Stomach smooth muscle (tissue), 2 donors: ENCODE data around the gene CASP7.

Source experiments
- H3K27ac ChIP-seq: one replicate; pipeline ENCODE4 v1.7.0; 2013; ENCODE audit warnings: mild to moderate bottlenecking, low read length, inconsistent platforms
- H3K27me3 ChIP-seq, 2 donors: one replicate each; pipeline ENCODE4 v1.7.0; 2013; ENCODE audit warnings: low read length in 2 of 2; ENCODE audit not compliant: insufficient read depth in 2 of 2, control insufficient read depth in 1 of 2
- H3K36me3 ChIP-seq, 2 donors: one replicate each; pipeline ENCODE4 v1.7.0; 2013; ENCODE audit warnings: low read length in 2 of 2; ENCODE audit not compliant: control insufficient read depth in 2 of 2, insufficient read depth in 2 of 2
- H3K4me1 ChIP-seq: one replicate; pipeline ENCODE4 v1.7.0; 2013; ENCODE audit warnings: low read length; ENCODE audit not compliant: control insufficient read depth, insufficient read depth
- H3K4me3 ChIP-seq, 2 donors: one replicate each; pipeline ENCODE4 v1.7.0; 2013; ENCODE audit warnings: low read length in 2 of 2
- H3K9ac ChIP-seq, 2 donors: one replicate each; pipeline ENCODE4 v1.7.0; 2013; ENCODE audit warnings: low read length in 2 of 2, mild to moderate bottlenecking in 1 of 2
- H3K9me3 ChIP-seq, 2 donors: one replicate each; pipeline ENCODE4 v1.7.0; 2013; ENCODE audit warnings: low read length in 2 of 2; ENCODE audit not compliant: control insufficient read depth in 2 of 2
- donor health status: healthy.
- donor health status: Pancreatic carcinoma.

Gene CASP7

GRCh38 chr10:113712024-113712423 is 32.3 kb downstream of the CASP7 start:
- Histone ChIP-seq H3K4me1 (peaks cover 17% of the 10 kb centered on the region), H3K9ac (no peak overlapping the region), H3K36me3 (no peaks in the 10 kb centered on the region), H3K9me3 (no peaks in the 10 kb centered on the region), H3K27ac (no peak overlapping the region), H3K4me3 (no peak overlapping the region), H3K27me3 (no peaks in the 10 kb centered on the region)

GRCh38 chr10:113712755-113713639 is 33.3 kb downstream of the CASP7 start:
- no peak overlapping the region for H3K9ac ChIP-seq
- H3K36me3 ChIP-seq = no peaks in the 10 kb centered on the region
- H3K27me3 ChIP-seq = no peaks in the 10 kb centered on the region
- H3K27ac ChIP-seq = no peak overlapping the region
- H3K9me3 ChIP-seq = no peaks in the 10 kb centered on the region
- H3K4me3 ChIP-seq = no peak overlapping the region
- H3K4me1 ChIP-seq = peaks cover 17% of the 10 kb centered on the region

GRCh38 chr10:113713640-113713982 is 33.9 kb downstream of the CASP7 start:
- Histone ChIP-seq H3K27ac (no peak overlapping the region), H3K36me3 (no peaks in the 10 kb centered on the region), H3K4me3 (no peak overlapping the region), H3K4me1 (peaks cover 17% of the 10 kb centered on the region), H3K9ac (no peak overlapping the region), H3K27me3 (no peaks in the 10 kb centered on the region), H3K9me3 (no peaks in the 10 kb centered on the region)

- peaks cover 6% of the 10 kb centered on the region in 2 donors for H3K36me3 ChIP-seq
These were observed 36.6 kb downstream of the CASP7 start for GRCh38 chr10:113716109-113716910.

GRCh38 chr10:113718969-113719822 is 39.5 kb downstream of the CASP7 start:
- Histone ChIP-seq H3K36me3 (peaks cover 11 to 19% of the 10 kb centered on the region in 2 donors), H3K4me1 (no peaks in the 10 kb centered on the region), H3K9me3 (no peaks in the 10 kb centered on the region), H3K27ac (no peak overlapping the region), H3K9ac (no peak overlapping the region), H3K4me3 (no peak overlapping the region), H3K27me3 (no peaks in the 10 kb centered on the region)

More at GRCh38 chr10:113716109-113716910, 36.6 kb downstream of the CASP7 start:
- no peaks in the 10 kb centered on the region for H3K9me3 ChIP-seq
- no peak overlapping the region for H3K4me3 ChIP-seq
- peaks cover 6% of the 10 kb centered on the region for H3K4me1 ChIP-seq
- H3K9ac ChIP-seq = no peak overlapping the region
- H3K27ac ChIP-seq = no peak overlapping the region
- no peaks in the 10 kb centered on the region for H3K27me3 ChIP-seq

- H3K4me3 ChIP-seq = no peak overlapping the region
- no peaks in the 10 kb centered on the region for H3K9me3 ChIP-seq
- no peaks in the 10 kb centered on the region for H3K27me3 ChIP-seq
- no peak overlapping the region for H3K27ac ChIP-seq
- H3K9ac ChIP-seq = no peak overlapping the region
- peaks cover 11 to 24% of the 10 kb centered on the region in 2 donors for H3K36me3 ChIP-seq
- H3K4me1 ChIP-seq = no peaks in the 10 kb centered on the region
These were observed 40.7 kb downstream of the CASP7 start for GRCh38 chr10:113720386-113720785.

- no peak overlapping the region for H3K9ac ChIP-seq
- H3K27me3 ChIP-seq = no peaks in the 10 kb centered on the region
- H3K4me3 ChIP-seq = no peak overlapping the region
- H3K9me3 ChIP-seq = no peaks in the 10 kb centered on the region
- H3K36me3 ChIP-seq = peaks cover 16 to 26% of the 10 kb centered on the region in 2 donors
- no peak overlapping the region for H3K27ac ChIP-seq
- peaks cover 2% of the 10 kb centered on the region for H3K4me1 ChIP-seq
These were observed 52.6 kb downstream of the CASP7 start for GRCh38 chr10:113732160-113732881.

GRCh38 chr10:113732966-113733365 is 53.3 kb downstream of the CASP7 start:
- Histone ChIP-seq H3K27me3 (no peaks in the 10 kb centered on the region), H3K27ac (no peak overlapping the region)

GRCh38 chr10:113733635-113734034 is 53.9 kb downstream of the CASP7 start:
- Histone ChIP-seq H3K36me3 (peaks cover 16 to 17% of the 10 kb centered on the region in 2 donors), H3K4me1 (peaks cover 2% of the 10 kb centered on the region), H3K27me3 (no peaks in the 10 kb centered on the region), H3K4me3 (no peak overlapping the region), H3K9ac (no peak overlapping the region), H3K27ac (no peak overlapping the region), H3K9me3 (no peaks in the 10 kb centered on the region)

More at GRCh38 chr10:113732966-113733365, 53.3 kb downstream of the CASP7 start:
- no peak overlapping the region for H3K4me3 ChIP-seq
- no peak overlapping the region for H3K9ac ChIP-seq
- H3K36me3 ChIP-seq = peaks cover 16 to 23% of the 10 kb centered on the region in 2 donors
- no peaks in the 10 kb centered on the region for H3K9me3 ChIP-seq
- peaks cover 2% of the 10 kb centered on the region for H3K4me1 ChIP-seq

- Histone ChIP-seq H3K9ac (no peak overlapping the region), H3K9me3 (no peaks in the 10 kb centered on the region), H3K4me3 (no peak overlapping the region), H3K36me3 (no peaks in the 10 kb centered on the region), H3K27ac (no peak overlapping the region), H3K27me3 (no peaks in the 10 kb centered on the region), H3K4me1 (peaks cover 2% of the 10 kb centered on the region)
These were observed 56.2 kb downstream of the CASP7 start for GRCh38 chr10:113735913-113736312.
